T-helper 1 cell treated with Interleukin-12 subunit alpha and Interleukin-12 subunit beta and Interleukin-4 antibody, amounts not matched to agents 30 ng/mL and 1 ng/mL, for 36 hours (primary cell): ENCODE measurements around the gene CCDC192. TPM values are rescaled to one million over a fixed set of nuclear protein-coding genes. Genes with fewer than 3 reads are reported as not detected.

Experiments
- intact Hi-C: fragments of 100-400 bp; cut with micrococcal nuclease; formaldehyde crosslinking; loops from one replicate; pipeline ENCODE4 v1.15.1; 2024
- total RNA-seq: library from RNA; stranded (reverse); gene quantifications from 2 replicates; pipeline ENCODE4 v1.2.3, GENCODE V29; 2022

Gene CCDC192
- total RNA-seq, 1 donor from 2014 or later: not detected

- intact Hi-C loops: loop anchor here (10.0 kb wide), 1 partner anchor 308 kb away; no protein-coding TSS in a partner anchor
Observed at GRCh38 chr5:127872494-127872893, 169.3 kb downstream of the CCDC192 start.

- intact Hi-C loops: loop anchor here (1.0 to 10.0 kb wide), 3 partner anchors 118 to 326 kb away; no protein-coding TSS in a partner anchor
Observed at GRCh38 chr5:127875235-127876021, 172.2 kb downstream of the CCDC192 start.

- intact Hi-C loops: loop anchor here (5.0 to 10.0 kb wide), 2 partner anchors 119 to 312 kb away; no protein-coding TSS in a partner anchor
Observed at GRCh38 chr5:127876384-127876783, 173.2 kb downstream of the CCDC192 start.

GRCh38 chr5:127878174-127878750 lies 175.1 kb downstream of the CCDC192 start:
- intact Hi-C loops: loop anchor here (5.0 to 10.0 kb wide), 2 partner anchors 121 to 313 kb away; no protein-coding TSS in a partner anchor

DNA sequence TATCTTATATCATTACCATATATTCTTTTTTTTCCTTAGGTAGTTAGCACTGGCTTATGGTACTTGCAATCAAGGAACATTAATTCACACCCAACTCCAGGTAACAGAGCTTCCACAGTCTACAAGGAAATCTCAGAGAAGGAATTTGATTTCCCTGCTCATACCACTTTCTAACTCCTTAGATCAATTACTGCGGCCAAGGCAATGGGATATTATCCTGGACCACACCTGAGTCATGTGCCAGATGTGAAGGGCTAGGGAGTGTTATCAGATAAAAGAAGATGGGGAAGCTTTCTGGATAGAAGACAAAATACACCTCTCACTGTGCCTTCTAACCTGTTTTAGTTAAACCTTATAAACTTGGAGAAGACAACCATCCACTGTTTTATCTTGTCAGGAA lies 181.2 kb downstream of the CCDC192 start:
- intact Hi-C loops: no loop called here

- intact Hi-C loops: no loop called here
Observed at GRCh38 chr5:127885176-127885575, 182.0 kb downstream of the CCDC192 start.

DNA sequence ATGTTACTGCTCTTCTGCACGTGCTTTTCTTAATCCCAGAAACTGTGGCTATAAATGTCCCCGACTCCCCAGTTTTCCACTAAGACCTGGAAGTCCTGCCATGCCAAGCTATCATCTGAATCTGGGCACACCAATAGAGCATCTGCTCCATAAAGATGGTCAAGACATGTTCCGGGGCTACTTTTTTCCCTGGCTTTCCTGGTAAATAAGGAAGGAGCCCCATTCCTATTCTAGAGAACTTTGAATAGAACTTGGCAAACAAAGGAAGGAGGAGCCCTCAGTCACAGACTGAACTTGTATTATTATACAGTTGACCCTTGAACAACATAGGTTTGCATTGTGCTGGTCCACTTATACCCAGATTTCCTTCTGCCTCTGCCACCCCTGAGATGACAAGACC lies 182.9 kb downstream of the CCDC192 start:
- intact Hi-C loops: no loop called here

GRCh38 chr5:127887282-127887681 lies 184.1 kb downstream of the CCDC192 start:
- intact Hi-C loops: no loop called here

- intact Hi-C loops: no loop called here
Observed at GRCh38 chr5:127891942-127892341, 188.8 kb downstream of the CCDC192 start.

- intact Hi-C loops: no loop called here
Observed at GRCh38 chr5:127892467-127893207, 189.4 kb downstream of the CCDC192 start.

- intact Hi-C loops: no loop called here
Observed at GRCh38 chr5:127893232-127893631, 190.0 kb downstream of the CCDC192 start.

GRCh38 chr5:127894461-127894860 lies 191.3 kb downstream of the CCDC192 start:
- intact Hi-C loops: no loop called here

GRCh38 chr5:127898551-127899213 lies 195.5 kb downstream of the CCDC192 start:
- intact Hi-C loops: no loop called here

- intact Hi-C loops: no loop called here
Observed at GRCh38 chr5:127899214-127899610, 196.0 kb downstream of the CCDC192 start.

DNA sequence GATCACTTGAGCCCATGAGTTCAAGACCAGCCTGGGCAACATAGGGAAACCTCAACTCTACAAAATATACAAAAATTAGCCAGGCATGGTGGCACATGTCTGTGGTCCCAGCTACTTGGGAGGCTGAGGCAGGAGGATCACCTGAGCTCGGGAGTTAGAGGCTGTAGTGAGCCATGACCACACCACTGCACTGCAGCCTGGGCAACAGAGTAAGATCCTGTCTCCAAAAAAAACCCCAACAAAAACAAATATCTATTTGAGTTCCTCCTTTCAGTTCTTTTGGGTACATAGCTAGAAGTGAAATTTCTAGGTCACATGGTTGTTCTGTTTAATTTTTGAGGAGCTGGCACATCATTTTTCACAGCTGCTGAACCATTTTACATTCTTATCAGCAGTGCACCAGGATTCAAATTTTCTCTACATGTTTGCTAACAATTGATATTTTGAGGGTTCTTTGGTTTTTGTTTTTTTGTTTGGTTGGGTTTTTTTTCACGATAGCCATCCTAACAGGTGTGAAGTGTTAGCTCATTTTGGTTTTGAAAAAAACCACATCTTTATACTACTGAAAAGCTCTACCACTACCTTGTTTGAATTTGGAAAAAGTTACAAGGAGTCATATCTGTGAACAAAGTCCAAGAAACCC lies 203.5 kb downstream of the CCDC192 start:
- intact Hi-C loops: loop anchor here (10.0 kb wide), 1 partner anchor 342 kb away; no protein-coding TSS in a partner anchor

- intact Hi-C loops: loop anchor here (2.0 to 10.0 kb wide), 3 partner anchors 151 to 343 kb away; partner anchors contain the start of gene SLC12A2
Observed at GRCh38 chr5:127907907-127908306, 204.7 kb downstream of the CCDC192 start.

DNA sequence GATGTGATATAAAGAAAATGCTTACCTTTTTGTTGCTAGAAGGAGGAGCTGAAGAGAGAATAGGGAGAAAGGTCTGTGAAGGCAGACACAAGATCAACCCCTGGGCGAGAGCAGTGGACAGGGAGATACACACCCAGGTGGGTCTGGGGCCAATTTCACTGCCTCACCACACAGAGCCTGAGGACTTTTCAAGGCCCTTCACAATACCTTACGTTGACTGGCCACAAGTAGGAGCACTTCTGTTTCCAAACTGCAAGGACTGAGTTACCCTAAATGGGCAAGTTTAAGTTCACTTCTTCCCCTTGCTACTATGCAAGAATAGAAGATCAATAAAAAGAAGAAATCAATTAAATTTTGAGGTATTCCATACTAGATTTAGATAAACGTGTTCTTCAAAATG lies 205.9 kb downstream of the CCDC192 start:
- intact Hi-C loops: loop anchor here (1.0 to 10.0 kb wide), 4 partner anchors 152 to 344 kb away; partner anchors contain the start of gene SLC12A2

DNA sequence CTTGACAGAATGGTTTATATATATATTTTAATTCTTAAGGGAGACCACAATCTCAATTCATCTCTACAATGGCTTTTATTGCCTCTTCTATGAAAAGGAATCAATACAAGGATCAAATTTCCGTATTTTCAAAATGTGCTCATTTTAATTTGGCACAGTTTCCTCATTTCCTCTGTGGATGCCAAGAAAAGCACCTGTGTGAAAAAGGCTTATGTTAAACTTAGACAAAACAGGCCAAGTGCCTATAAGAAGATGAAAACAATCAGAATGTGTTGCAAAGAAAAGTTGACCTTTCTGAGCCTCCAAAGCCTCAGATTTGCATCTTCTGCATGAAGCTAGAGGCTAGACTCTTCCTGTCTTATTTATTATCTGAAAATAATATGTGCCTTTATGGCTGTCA lies 206.6 kb downstream of the CCDC192 start:
- intact Hi-C loops: loop anchor here (1.0 to 10.0 kb wide), 4 partner anchors 153 to 345 kb away; partner anchors contain the start of gene SLC12A2

DNA sequence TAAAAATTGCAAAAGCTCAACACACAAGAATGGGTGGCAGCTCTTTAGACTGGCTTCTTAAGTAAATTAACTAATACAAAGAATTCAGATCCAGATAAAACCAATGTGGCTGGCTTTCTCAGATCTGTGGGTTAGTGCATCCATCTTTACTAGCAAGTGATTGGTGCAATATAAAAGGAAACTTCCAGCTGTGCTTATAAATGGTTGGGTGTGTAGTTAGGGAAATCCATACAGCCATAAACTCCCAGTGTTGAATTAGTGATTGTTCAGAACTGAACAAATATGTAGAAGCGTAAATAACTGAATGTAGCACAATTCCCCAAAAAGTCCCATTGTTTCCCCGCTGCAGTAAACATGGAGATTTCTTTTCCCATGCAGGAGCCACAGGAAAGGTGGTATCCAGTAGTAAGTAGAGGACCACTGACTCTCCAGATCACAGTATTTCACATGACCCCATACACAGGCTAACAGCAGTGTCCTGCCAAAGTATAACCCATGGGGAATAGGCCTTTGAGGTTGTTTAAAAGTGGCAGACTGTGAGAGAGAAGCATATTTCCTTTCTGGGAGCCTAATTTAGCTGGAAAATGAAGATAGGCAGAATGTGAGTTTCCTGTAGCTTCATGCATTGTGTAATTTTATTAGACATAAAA lies 207.2 kb downstream of the CCDC192 start:
- intact Hi-C loops: no loop called here

DNA sequence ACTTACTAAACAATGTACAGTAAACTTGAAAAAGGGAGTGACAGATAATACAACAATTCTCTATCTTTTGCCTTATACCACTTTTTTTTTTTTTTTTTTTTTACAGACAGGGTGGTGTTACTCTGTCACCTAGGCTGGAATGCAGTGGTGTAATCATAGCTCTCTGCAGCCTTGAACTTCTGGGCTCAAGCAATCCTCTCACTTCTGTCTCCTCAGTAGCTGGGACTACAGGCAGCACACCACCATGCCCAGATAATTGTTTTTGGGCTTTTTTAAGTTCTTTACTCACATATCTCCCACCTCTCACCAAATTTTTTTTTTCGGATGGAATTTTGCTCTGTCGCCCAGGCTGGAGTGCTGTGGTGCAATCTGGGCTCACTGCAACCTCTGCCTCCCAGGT lies 208.4 kb downstream of the CCDC192 start:
- intact Hi-C loops: no loop called here
